ENCODE results near the gene CASTOR1. TPM values are rescaled to one million over a fixed set of nuclear protein-coding genes. Genes with fewer than 3 reads are reported as not detected.

Gene CASTOR1
- total RNA-seq, 1 experiment from 2014 or later = 16.0 TPM

DNA sequence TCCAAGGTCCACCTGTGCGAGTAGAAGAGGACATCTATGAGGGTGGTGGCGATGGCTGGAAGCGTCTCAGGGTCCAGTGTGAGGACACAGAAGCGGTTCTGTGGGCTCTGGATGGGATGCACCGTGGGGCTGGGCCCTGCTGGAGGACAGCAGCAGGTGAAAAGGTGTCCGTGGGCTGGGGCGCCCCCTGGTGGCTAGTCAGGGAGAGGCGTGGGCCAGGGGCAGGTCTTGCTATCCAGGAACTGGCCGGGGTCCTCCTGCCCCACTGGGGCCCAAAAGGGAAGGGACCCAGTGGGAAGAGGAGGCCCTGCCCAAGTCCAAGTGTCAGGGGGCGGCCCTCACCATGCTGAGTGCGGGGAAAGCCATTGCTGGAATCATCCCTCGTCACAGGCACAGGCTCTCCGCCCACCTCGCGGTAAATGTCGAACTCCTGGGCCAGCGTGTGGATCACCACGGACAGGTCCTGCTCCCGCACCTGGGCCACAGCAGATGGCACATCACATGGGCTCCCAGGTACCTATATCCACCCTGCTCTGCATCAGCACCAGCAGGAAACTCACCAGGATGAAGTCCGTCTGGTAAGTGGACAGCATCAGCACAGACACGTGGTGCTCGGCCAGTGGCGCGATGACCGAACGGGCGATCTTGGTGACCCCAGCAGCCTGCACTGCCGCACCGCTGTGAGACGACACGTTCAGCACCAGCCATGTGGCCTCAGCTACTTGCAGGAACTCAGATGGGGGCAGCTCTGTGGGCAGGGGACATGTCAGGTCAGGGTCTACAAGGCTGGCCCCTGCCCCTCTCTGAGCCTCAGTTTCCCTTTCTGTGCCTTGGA, 2.3 kb downstream of the CASTOR1 start:
- CTCF ChIA-PET = interaction anchor here (0.8 to 6.3 kb wide), 36 partner anchors 8 to 585 kb away, joined by 3 to 193 read pairs (median 8); partner anchors contain the start of genes CCDC157, HORMAD2, MTFP1 and RNF215
- Mint-ChIP-seq H3K27me3 (ENCODE audit: low read depth) (peaks cover 3% of the 10 kb centered on the region), H3K27ac (no peak overlapping the region), H3K9me3 (no peaks in the 10 kb centered on the region), H3K4me1 (peaks cover 11% of the 10 kb centered on the region), H3K4me3 (no peak overlapping the region), H3K36me3 (no peaks in the 10 kb centered on the region)
- ATAC-seq (peak; percentile 10), DNase-seq (ENCODE audit: low spot score) (peak; percentile 95)
- POLR2A ChIA-PET = interaction anchor here (1.1 to 2.1 kb wide), 4 partner anchors 24 to 136 kb away, joined by 4 to 11 read pairs (median 7); partner anchors contain the start of genes CCDC157, RNF215 and SF3A1
- TF ChIP-seq, protein P1, sequence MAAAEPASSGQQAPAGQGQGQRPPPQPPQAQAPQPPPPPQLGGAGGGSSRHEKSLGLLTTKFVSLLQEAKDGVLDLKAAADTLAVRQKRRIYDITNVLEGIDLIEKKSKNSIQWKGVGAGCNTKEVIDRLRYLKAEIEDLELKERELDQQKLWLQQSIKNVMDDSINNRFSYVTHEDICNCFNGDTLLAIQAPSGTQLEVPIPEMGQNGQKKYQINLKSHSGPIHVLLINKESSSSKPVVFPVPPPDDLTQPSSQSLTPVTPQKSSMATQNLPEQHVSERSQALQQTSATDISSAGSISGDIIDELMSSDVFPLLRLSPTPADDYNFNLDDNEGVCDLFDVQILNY (CRISPR knock-in tag; IDR thresholded peaks at IDR 0.05) = no peak
- TF ChIP-seq, protein P2, sequence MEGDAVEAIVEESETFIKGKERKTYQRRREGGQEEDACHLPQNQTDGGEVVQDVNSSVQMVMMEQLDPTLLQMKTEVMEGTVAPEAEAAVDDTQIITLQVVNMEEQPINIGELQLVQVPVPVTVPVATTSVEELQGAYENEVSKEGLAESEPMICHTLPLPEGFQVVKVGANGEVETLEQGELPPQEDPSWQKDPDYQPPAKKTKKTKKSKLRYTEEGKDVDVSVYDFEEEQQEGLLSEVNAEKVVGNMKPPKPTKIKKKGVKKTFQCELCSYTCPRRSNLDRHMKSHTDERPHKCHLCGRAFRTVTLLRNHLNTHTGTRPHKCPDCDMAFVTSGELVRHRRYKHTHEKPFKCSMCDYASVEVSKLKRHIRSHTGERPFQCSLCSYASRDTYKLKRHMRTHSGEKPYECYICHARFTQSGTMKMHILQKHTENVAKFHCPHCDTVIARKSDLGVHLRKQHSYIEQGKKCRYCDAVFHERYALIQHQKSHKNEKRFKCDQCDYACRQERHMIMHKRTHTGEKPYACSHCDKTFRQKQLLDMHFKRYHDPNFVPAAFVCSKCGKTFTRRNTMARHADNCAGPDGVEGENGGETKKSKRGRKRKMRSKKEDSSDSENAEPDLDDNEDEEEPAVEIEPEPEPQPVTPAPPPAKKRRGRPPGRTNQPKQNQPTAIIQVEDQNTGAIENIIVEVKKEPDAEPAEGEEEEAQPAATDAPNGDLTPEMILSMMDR (IDR thresholded peaks at IDR 0.05) = peak; percentile 95

GRCh38 chr22:30286331-30286730, 3.0 kb downstream of the CASTOR1 start:
- no peaks in the 10 kb centered on the region for H3K9me3 Mint-ChIP-seq
- DNase-seq (ENCODE audit: low spot score) = no peak
- H3K27me3 Mint-ChIP-seq (ENCODE audit: low read depth) = peaks cover 3% of the 10 kb centered on the region
- ATAC-seq = no peak
- ChIA-PET CTCF (no interaction called here), POLR2A (no interaction called here)
- H3K36me3 Mint-ChIP-seq = no peaks in the 10 kb centered on the region
- TF ChIP-seq ZNF219 (CRISPR knock-in tag; IDR thresholded peaks at IDR 0.05; ENCODE audit: borderline replicate concordance) = no peak
- TF ChIP-seq AR (CRISPR knock-in tag; IDR thresholded peaks at IDR 0.05) = no peak
- TF ChIP-seq FOXJ3 (CRISPR knock-in tag; IDR thresholded peaks at IDR 0.05; ENCODE audit: borderline replicate concordance) = no peak
- no peak for TF ChIP-seq TP53 (CRISPR knock-in tag; IDR thresholded peaks at IDR 0.05)
- H3K27ac Mint-ChIP-seq = no peak overlapping the region
- H3K4me1 Mint-ChIP-seq = peaks cover 11% of the 10 kb centered on the region
- no peak overlapping the region for H3K4me3 Mint-ChIP-seq

DNA sequence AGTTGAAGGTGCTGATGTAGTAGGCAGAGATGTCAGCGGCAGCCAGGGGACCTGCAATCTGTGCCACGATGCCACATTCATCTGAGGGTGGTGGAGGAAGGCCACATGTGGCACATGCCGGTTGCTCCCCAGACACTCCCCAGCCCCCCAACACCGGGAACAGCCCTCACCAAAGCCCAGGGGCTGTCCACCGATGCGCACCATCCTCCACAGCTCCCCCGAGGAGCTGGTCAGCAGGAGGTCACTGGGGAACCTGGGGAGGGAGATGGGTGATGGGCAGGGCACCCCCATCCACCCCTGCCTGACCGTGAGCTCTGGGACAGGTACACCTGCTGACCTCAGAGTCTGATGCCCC, 3.5 kb downstream of the CASTOR1 start:
- ATAC-seq = no peak
- Mint-ChIP-seq H3K4me1 (peaks cover 11% of the 10 kb centered on the region), H3K36me3 (no peaks in the 10 kb centered on the region), H3K27ac (no peak overlapping the region), H3K9me3 (no peaks in the 10 kb centered on the region), H3K4me3 (no peak overlapping the region), H3K27me3 (ENCODE audit: low read depth) (peaks cover 3% of the 10 kb centered on the region)
- ChIA-PET CTCF (interaction anchor here (1.2 to 3.6 kb wide), 2 partner anchors 23 to 41 kb away, joined by 7 to 25 read pairs; partner anchors contain the start of gene TBC1D10A), POLR2A (no interaction called here)
- no peak for TF ChIP-seq PRRX2 (CRISPR knock-in tag; IDR thresholded peaks at IDR 0.05)
- no peak for TF ChIP-seq ESRRA (CRISPR knock-in tag; IDR thresholded peaks at IDR 0.05; ENCODE audit: borderline replicate concordance)
- TF ChIP-seq TEAD1 (CRISPR knock-in tag; IDR thresholded peaks at IDR 0.05) = no peak
- TF ChIP-seq SP1 (CRISPR knock-in tag; conservative IDR thresholded peaks at IDR 0.05) = no peak
- TF ChIP-seq ZNF416 (CRISPR knock-in tag; IDR thresholded peaks at IDR 0.05) = no peak
- no peak for TF ChIP-seq NR3C1 (CRISPR knock-in tag; conservative IDR thresholded peaks at IDR 0.05; ENCODE audit: low read depth)
- TF ChIP-seq, protein P3, sequence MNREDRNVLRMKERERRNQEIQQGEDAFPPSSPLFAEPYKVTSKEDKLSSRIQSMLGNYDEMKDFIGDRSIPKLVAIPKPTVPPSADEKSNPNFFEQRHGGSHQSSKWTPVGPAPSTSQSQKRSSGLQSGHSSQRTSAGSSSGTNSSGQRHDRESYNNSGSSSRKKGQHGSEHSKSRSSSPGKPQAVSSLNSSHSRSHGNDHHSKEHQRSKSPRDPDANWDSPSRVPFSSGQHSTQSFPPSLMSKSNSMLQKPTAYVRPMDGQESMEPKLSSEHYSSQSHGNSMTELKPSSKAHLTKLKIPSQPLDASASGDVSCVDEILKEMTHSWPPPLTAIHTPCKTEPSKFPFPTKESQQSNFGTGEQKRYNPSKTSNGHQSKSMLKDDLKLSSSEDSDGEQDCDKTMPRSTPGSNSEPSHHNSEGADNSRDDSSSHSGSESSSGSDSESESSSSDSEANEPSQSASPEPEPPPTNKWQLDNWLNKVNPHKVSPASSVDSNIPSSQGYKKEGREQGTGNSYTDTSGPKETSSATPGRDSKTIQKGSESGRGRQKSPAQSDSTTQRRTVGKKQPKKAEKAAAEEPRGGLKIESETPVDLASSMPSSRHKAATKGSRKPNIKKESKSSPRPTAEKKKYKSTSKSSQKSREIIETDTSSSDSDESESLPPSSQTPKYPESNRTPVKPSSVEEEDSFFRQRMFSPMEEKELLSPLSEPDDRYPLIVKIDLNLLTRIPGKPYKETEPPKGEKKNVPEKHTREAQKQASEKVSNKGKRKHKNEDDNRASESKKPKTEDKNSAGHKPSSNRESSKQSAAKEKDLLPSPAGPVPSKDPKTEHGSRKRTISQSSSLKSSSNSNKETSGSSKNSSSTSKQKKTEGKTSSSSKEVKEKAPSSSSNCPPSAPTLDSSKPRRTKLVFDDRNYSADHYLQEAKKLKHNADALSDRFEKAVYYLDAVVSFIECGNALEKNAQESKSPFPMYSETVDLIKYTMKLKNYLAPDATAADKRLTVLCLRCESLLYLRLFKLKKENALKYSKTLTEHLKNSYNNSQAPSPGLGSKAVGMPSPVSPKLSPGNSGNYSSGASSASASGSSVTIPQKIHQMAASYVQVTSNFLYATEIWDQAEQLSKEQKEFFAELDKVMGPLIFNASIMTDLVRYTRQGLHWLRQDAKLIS (CRISPR knock-in tag; IDR thresholded peaks at IDR 0.05; ENCODE audit: borderline replicate concordance) = no peak
- no peak for TF ChIP-seq ZSCAN18 (CRISPR knock-in tag; IDR thresholded peaks at IDR 0.05)
- TF ChIP-seq, protein P4, sequence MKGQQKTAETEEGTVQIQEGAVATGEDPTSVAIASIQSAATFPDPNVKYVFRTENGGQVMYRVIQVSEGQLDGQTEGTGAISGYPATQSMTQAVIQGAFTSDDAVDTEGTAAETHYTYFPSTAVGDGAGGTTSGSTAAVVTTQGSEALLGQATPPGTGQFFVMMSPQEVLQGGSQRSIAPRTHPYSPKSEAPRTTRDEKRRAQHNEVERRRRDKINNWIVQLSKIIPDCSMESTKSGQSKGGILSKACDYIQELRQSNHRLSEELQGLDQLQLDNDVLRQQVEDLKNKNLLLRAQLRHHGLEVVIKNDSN (CRISPR knock-in tag; IDR thresholded peaks at IDR 0.05) = no peak
- TF ChIP-seq, protein P5, sequence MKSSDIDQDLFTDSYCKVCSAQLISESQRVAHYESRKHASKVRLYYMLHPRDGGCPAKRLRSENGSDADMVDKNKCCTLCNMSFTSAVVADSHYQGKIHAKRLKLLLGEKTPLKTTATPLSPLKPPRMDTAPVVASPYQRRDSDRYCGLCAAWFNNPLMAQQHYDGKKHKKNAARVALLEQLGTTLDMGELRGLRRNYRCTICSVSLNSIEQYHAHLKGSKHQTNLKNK (CRISPR knock-in tag; IDR thresholded peaks at IDR 0.05) = no peak
- DNase-seq (ENCODE audit: low spot score) = no peak
